ENCODE data around the gene NQO1.

DNA sequence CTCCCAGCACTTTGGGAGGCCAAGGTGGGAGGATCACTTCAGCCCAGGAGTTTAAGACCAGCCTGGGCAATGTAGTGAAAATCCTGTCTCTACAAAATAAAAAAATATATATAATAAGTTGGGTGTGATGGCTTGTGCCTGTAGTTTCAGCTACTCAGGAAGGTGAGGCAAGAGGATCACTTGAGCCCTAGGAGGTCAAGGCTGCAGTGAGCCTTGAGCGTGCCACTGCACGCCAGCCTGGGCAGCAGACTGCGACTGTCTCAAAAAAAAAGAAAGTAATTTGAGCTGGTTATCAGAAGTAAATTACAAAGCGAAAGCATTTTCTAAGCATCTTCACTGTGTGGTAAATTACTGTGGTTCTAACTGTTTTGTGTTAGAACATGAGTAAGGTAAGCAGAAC lies 66.2 kb downstream of the NQO1 start:
- TF ChIP-seq, protein P1, sequence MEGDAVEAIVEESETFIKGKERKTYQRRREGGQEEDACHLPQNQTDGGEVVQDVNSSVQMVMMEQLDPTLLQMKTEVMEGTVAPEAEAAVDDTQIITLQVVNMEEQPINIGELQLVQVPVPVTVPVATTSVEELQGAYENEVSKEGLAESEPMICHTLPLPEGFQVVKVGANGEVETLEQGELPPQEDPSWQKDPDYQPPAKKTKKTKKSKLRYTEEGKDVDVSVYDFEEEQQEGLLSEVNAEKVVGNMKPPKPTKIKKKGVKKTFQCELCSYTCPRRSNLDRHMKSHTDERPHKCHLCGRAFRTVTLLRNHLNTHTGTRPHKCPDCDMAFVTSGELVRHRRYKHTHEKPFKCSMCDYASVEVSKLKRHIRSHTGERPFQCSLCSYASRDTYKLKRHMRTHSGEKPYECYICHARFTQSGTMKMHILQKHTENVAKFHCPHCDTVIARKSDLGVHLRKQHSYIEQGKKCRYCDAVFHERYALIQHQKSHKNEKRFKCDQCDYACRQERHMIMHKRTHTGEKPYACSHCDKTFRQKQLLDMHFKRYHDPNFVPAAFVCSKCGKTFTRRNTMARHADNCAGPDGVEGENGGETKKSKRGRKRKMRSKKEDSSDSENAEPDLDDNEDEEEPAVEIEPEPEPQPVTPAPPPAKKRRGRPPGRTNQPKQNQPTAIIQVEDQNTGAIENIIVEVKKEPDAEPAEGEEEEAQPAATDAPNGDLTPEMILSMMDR (conservative IDR thresholded peaks at IDR 0.05), result no peak
- no peak for TF ChIP-seq ZFX (IDR thresholded peaks at IDR 0.05)

All from C4-2B (cell line).